Stimulated activated CD4-positive, alpha-beta T cell treated with anti-CD3 and anti-CD28 coated beads, TNF-alpha, amount 100 ng/mL, for 4 hours (primary cell): Measurements from ENCODE around the gene NDST1.

Source experiments
- DNase-seq, 3 experiments: peaks; one replicate each; pipeline ENCODE4 v3.0.0-alpha.2; 2020; ENCODE audit warnings: low read depth in 3 of 3

NDST1 gene

GRCh38 chr5:150523472-150524350 is 15.8 kb downstream of the NDST1 start:
- DNase-seq, result no peak

GRCh38 chr5:150525163-150525562 is 17.2 kb downstream of the NDST1 start:
- DNase-seq, result no peak

- DNase-seq, result no peak
Observed at GRCh38 chr5:150525781-150526180, 17.9 kb downstream of the NDST1 start.

GRCh38 chr5:150527038-150527437 is 19.1 kb downstream of the NDST1 start:
- no peak for DNase-seq

GRCh38 chr5:150527808-150528207 is 19.9 kb downstream of the NDST1 start:
- no peak for DNase-seq

- no peak for DNase-seq
Observed at GRCh38 chr5:150528924-150529546, 21.1 kb downstream of the NDST1 start.

GRCh38 chr5:150529555-150529954 is 21.6 kb downstream of the NDST1 start:
- no peak for DNase-seq

GRCh38 chr5:150530423-150530822 is 22.5 kb downstream of the NDST1 start:
- no peak for DNase-seq

GRCh38 chr5:150530951-150531588 is 23.1 kb downstream of the NDST1 start:
- no peak for DNase-seq

- DNase-seq, result no peak
Observed at GRCh38 chr5:150531686-150532085, 23.8 kb downstream of the NDST1 start.

- no peak for DNase-seq
Observed at GRCh38 chr5:150532151-150532550, 24.2 kb downstream of the NDST1 start.

GRCh38 chr5:150532996-150533395 is 25.1 kb downstream of the NDST1 start:
- no peak for DNase-seq

- DNase-seq, result no peak
Observed at GRCh38 chr5:150534811-150535210, 26.9 kb downstream of the NDST1 start.

GRCh38 chr5:150535611-150536010 is 27.7 kb downstream of the NDST1 start:
- no peak for DNase-seq

GRCh38 chr5:150538007-150538917 is 30.3 kb downstream of the NDST1 start:
- no peak for DNase-seq

GRCh38 chr5:150539206-150539605 is 31.3 kb downstream of the NDST1 start:
- no peak for DNase-seq

GRCh38 chr5:150540042-150540441 is 32.1 kb downstream of the NDST1 start:
- DNase-seq, result no peak

GRCh38 chr5:150540615-150541396 is 32.9 kb downstream of the NDST1 start:
- no peak for DNase-seq

GRCh38 chr5:150541397-150541675 is 33.4 kb downstream of the NDST1 start:
- no peak for DNase-seq

GRCh38 chr5:150541895-150542294 is 34.0 kb downstream of the NDST1 start:
- no peak for DNase-seq

GRCh38 chr5:150542933-150543445 is 35.1 kb downstream of the NDST1 start:
- DNase-seq, result no peak
